ENCODE data around the gene SESN3.

DNA sequence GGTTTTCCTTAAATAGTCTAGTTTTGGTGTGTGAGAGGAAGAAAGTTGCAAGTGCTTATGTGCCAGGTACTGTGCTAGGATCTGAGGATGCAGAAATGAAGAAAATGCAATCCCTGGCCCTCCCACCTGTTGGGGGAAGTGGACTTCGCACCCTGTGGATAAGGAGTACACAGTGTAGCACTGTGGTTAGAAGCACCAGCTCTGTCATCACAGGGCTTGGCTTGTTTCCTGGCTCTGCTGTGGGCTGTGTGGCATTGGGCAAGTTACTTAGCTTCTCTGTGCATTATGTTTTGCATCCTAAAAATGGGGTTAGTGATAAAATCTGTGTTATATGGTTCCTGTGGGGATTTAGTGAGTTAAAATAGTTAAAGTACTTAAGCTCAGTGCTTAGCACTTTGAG is 73.2 kb downstream of the SESN3 start:
- TF ChIP-seq POLR2A (IDR thresholded peaks at IDR 0.05) (no peak), CTCF (IDR thresholded peaks at IDR 0.05) (no peak)

All from right lobe of liver (tissue), 4 donors.